Measurements from ENCODE around the gene FAM24B. TPM values are rescaled to one million over a fixed set of nuclear protein-coding genes. Genes with fewer than 3 reads are reported as not detected.

Gene FAM24B
- total RNA-seq: 5.4 and 5.6 TPM in 2 replicates

GRCh38 chr10:122879339-122880273, at the start of gene FAM24B:
FAM24B (minus strand) TSS chr10:122879581; CDS start chr10:122850515, 29,066 bp downstream.

DNA sequence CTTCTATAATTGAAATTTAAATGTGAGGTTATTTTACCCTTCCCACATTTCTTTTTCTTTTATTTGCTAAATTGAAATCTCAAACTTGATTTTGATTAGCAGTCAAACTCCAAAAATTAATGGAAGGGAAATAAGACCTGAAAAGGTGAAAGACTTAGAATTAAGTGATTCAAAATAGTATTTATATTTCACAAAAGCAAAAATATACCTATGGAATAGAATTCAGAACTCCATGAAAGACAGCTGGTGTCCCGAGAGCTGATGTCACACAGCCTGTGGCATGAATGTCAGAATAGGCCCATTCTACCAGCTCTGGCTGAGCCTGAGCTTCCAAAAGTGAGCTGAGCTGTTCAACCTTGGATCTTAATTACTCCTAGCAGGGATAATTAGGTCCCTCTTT, 30.9 kb upstream of the FAM24B start, which contains the start of gene FAM24A:
TSS of gene FAM24A (plus strand) at position 301 of the 400 bp plus-strand sequence. CDS start 1,025 bp downstream, outside the sequence.

GRCh38 chr10:122845783-122846332, 33.5 kb downstream of the FAM24B start, which contains the start of gene CUZD1:
CUZD1 (minus strand) TSS chr10:122845857; CDS start chr10:122845843, 14 bp downstream.

Other genes with a start within 250 kb of the FAM24B start
- gene C10orf120, start 179.7 kb downstream of the FAM24B start, total RNA-seq: not detected in 2 replicates
- gene CUZD1, start 33.7 kb downstream of the FAM24B start, total RNA-seq: 0.65 and 0.86 TPM in 2 replicates
- not detected in 2 replicates for gene FAM24A, start 31.0 kb upstream of the FAM24B start, total RNA-seq
- 8.2 and 10.5 TPM in 2 replicates for gene C10orf88, start 74.6 kb upstream of the FAM24B start, total RNA-seq
- gene PSTK, start 100.8 kb upstream of the FAM24B start, total RNA-seq: 4.6 and 5.2 TPM in 2 replicates
- 5.7 and 6.9 TPM in 2 replicates for gene IKZF5, start 129.2 kb upstream of the FAM24B start, total RNA-seq
- gene ACADSB, start 129.4 kb upstream of the FAM24B start, total RNA-seq: 3.3 and 5.3 TPM in 2 replicates

Data from vein endothelial cell (primary cell).